H1 (cell line): ENCODE results near the gene OTOGL. TPM values are rescaled to one million over a fixed set of nuclear protein-coding genes. Genes with fewer than 3 reads are reported as not detected.

Source experiments
- CTCF ChIA-PET: fragments of 300-600 bp; sonication (Branson Sonifier 250); formaldehyde crosslinking; loops from one replicate; lab custom pipeline; 2021; ENCODE audit not compliant: partially characterized antibody; lab: Charles Lee
- POLR2A ChIA-PET: fragments of 300-600 bp; sonication (Branson Sonifier 250); formaldehyde crosslinking; loops from one replicate; lab custom pipeline; 2021; ENCODE audit warnings: inconsistent platforms; ENCODE audit not compliant: partially characterized antibody; lab: Charles Lee
- DNase-seq, 2 experiments: peaks; one replicate each; pipeline versions ENCODE4 v3.0.0 to v3.0.0-alpha.2; 2010 to 2022; ENCODE audit warnings: low spot score in 2 of 2, low read depth in 1 of 2, mixed read lengths in 1 of 2
- FAIRE-seq: peaks from 2 replicates; lab custom pipeline; 2011; peaks lifted over from hg19 to GRCh38; lab: Jason Lieb, UNC
- H2AFZ ChIP-seq: 2 replicates; pipeline ENCODE4 v1.8.1; 2012; ENCODE audit warnings: low read length, inconsistent platforms
- H2AK5ac ChIP-seq: 2 replicates; pipeline ENCODE4 v1.6.1; 2013; ENCODE audit warnings: low read depth, low read length
- H2BK120ac ChIP-seq: replicated peaks from 2 replicates; pipeline ENCODE3; 2013; ENCODE audit warnings: low read depth, low read length, inconsistent platforms
- H2BK12ac ChIP-seq: 2 replicates; pipeline ENCODE4 v1.6.1; 2013; ENCODE audit warnings: low read depth, low read length
- H2BK15ac ChIP-seq: 2 replicates; pipeline ENCODE4 v1.6.1; 2013; ENCODE audit warnings: low read length
- H2BK20ac ChIP-seq: 2 replicates; pipeline ENCODE4 v1.6.1; 2013; ENCODE audit warnings: low read length
- H2BK5ac ChIP-seq: 2 replicates; pipeline ENCODE4 v1.6.1; 2013; ENCODE audit warnings: low read depth, low read length
- H3K14ac ChIP-seq: 2 replicates; pipeline ENCODE4 v1.6.1; 2013; ENCODE audit warnings: inconsistent platforms; ENCODE audit not compliant: insufficient read length
- H3K18ac ChIP-seq: 2 replicates; pipeline ENCODE4 v1.6.1; 2013; ENCODE audit warnings: low read length; ENCODE audit errors: extremely low read depth
- H3K23ac ChIP-seq: 2 replicates; pipeline ENCODE4 v1.6.1; 2013; ENCODE audit warnings: inconsistent platforms; ENCODE audit not compliant: insufficient read length
- H3K23me2 ChIP-seq: 2 replicates; pipeline ENCODE4 v1.6.1; 2013; ENCODE audit warnings: low read depth, low read length
- H3K27ac ChIP-seq: 2 replicates; pipeline ENCODE4 v1.6.1; 2011; ENCODE audit warnings: low read depth, low read length, inconsistent platforms
- H3K27me3 ChIP-seq, 4 experiments: replicated peaks in 1 of 4; 1 replicate in 1 of 4; 2 replicates in 3 of 4; pipeline versions ENCODE4 v1.6.1 to v1.8.1; 2011 to 2013; ENCODE audit warnings: low read length in 3 of 4, mild to moderate bottlenecking in 3 of 4, inconsistent platforms in 2 of 4, mixed read lengths in 2 of 4, moderate library complexity in 1 of 4; ENCODE audit not compliant: control insufficient read depth in 3 of 4, insufficient read depth in 3 of 4; ENCODE audit errors: extremely low read depth in 1 of 4
- H3K36me3 ChIP-seq, 4 experiments: 2 replicates each; pipeline versions ENCODE4 v1.6.1 to v1.8.1; 2011 to 2013; ENCODE audit warnings: mild to moderate bottlenecking in 4 of 4, low read length in 3 of 4, moderate library complexity in 2 of 4, control low read depth in 1 of 4, inconsistent platforms in 1 of 4; ENCODE audit not compliant: insufficient read depth in 4 of 4, control insufficient read depth in 2 of 4
- H3K4ac ChIP-seq: replicated peaks from 2 replicates; pipeline ENCODE3; 2013; ENCODE audit warnings: low read length, low read depth, mixed read lengths, inconsistent platforms; ENCODE audit not compliant: insufficient read length
- H3K4me1 ChIP-seq, 4 experiments: replicated peaks in 1 of 4; 1 replicate in 1 of 4; 2 replicates in 3 of 4; pipeline versions ENCODE4 v1.6.1 to v1.8.1; 2011 to 2013; ENCODE audit warnings: low read length in 3 of 4, inconsistent platforms in 2 of 4, mixed read lengths in 1 of 4; ENCODE audit not compliant: insufficient read depth in 4 of 4, control insufficient read depth in 3 of 4
- H3K4me2 ChIP-seq, 2 experiments: 2 replicates each; pipeline versions ENCODE4 v1.6.1 to v1.8.1; 2011 to 2013; ENCODE audit warnings: low read depth in 2 of 2, low read length in 2 of 2, control low read depth in 1 of 2, inconsistent platforms in 1 of 2, mild to moderate bottlenecking in 1 of 2; ENCODE audit not compliant: insufficient read depth in 1 of 2
- H3K4me3 ChIP-seq, 4 experiments: fragments of 200-600, 300-600 bp in 1 of 4; sonication (generic), shearing (Covaris generic), sonication (Bioruptor Twin) in 1 of 4; 2 replicates each; pipeline versions ENCODE4 v1.5.1 to v1.8.1; 2011 to 2016; ENCODE audit warnings: low read length in 4 of 4, low read depth in 3 of 4, control low read depth in 2 of 4, inconsistent platforms in 2 of 4, mild to moderate bottlenecking in 2 of 4, mixed read lengths in 1 of 4, moderate library complexity in 1 of 4; ENCODE audit not compliant: insufficient read depth in 2 of 4; ENCODE audit errors: extremely low read depth in 1 of 4
- H3K56ac ChIP-seq: replicated peaks from 2 replicates; pipeline ENCODE3; 2013; ENCODE audit warnings: low read depth, mild to moderate bottlenecking, mixed read lengths, low read length, inconsistent platforms; ENCODE audit not compliant: insufficient read length
- H3K79me1 ChIP-seq: 2 replicates; pipeline ENCODE4 v1.6.1; 2013; ENCODE audit warnings: low read depth, low read length, control low read depth
- H3K79me2 ChIP-seq, 2 experiments: 2 replicates each; pipeline versions ENCODE4 v1.6.1 to v1.8.1; 2012 to 2013; ENCODE audit warnings: low read length in 2 of 2, mild to moderate bottlenecking in 2 of 2, inconsistent platforms in 1 of 2; ENCODE audit not compliant: insufficient read depth in 2 of 2, control insufficient read depth in 1 of 2
- H3K9ac ChIP-seq, 4 experiments: replicated peaks in 1 of 4; 1 replicate in 1 of 4; 2 replicates in 3 of 4; pipeline versions ENCODE4 v1.6.1 to v1.8.1; 2011 to 2013; ENCODE audit warnings: low read depth in 3 of 4, low read length in 3 of 4, control low read depth in 2 of 4, mild to moderate bottlenecking in 2 of 4, moderate library complexity in 2 of 4, inconsistent platforms in 1 of 4; ENCODE audit errors: extremely low read depth in 1 of 4
- H3K9me3 ChIP-seq, 2 experiments: 2 replicates each; pipeline versions ENCODE4 v1.6.1 to v1.8.1; 2012 to 2013; ENCODE audit warnings: mild to moderate bottlenecking in 2 of 2, moderate library complexity in 2 of 2, control low read depth in 1 of 2, inconsistent platforms in 1 of 2, low read depth in 1 of 2, low read length in 1 of 2, mixed read lengths in 1 of 2; ENCODE audit not compliant: insufficient read depth in 2 of 2
- H4K20me1 ChIP-seq, 2 experiments: replicated peaks in 1 of 2; 2 replicates each; pipeline versions ENCODE3 to v1.8.1; 2011 to 2013; ENCODE audit warnings: inconsistent platforms in 2 of 2, low read length in 2 of 2, mild to moderate bottlenecking in 1 of 2; ENCODE audit not compliant: insufficient read depth in 2 of 2, control insufficient read depth in 1 of 2
- H4K5ac ChIP-seq: 2 replicates; pipeline ENCODE4 v1.6.1; 2013; ENCODE audit warnings: low read length, low read depth, mixed read lengths, inconsistent platforms; ENCODE audit not compliant: insufficient read length
- H4K8ac ChIP-seq: 2 replicates; pipeline ENCODE4 v1.8.0; 2013; ENCODE audit warnings: mild to moderate bottlenecking, moderate library complexity, low read length, inconsistent platforms; ENCODE audit not compliant: insufficient read depth; ENCODE audit errors: extremely low read depth
- H4K91ac ChIP-seq: replicated peaks from 2 replicates; pipeline ENCODE3; 2013; ENCODE audit warnings: low read length, mixed read lengths, inconsistent platforms; ENCODE audit not compliant: insufficient read length
- BCL11A ChIP-seq, 2 experiments: IDR thresholded peaks; one replicate each; pipeline ENCODE4 v1.6.1; 2011; ENCODE audit warnings: low read depth in 2 of 2, low read length in 2 of 2, mild to moderate bottlenecking in 2 of 2
- CBX8 ChIP-seq: fragments of 300-800, 300-1000 bp; sonication (generic); IDR thresholded peaks from 2 replicates; pipeline ENCODE4 v1.7.1; 2016; ENCODE audit warnings: low read depth, low read length, borderline replicate concordance
- CTBP2 ChIP-seq: IDR thresholded peaks from 2 replicates; pipeline ENCODE4 v1.7.0; 2011; ENCODE audit warnings: borderline replicate concordance, mild to moderate bottlenecking, moderate library complexity, mixed read lengths, low read length; ENCODE audit not compliant: insufficient read depth, insufficient read length
- EZH2 ChIP-seq: fragments of 200-600 bp; sonication (generic); IDR thresholded peaks from 2 replicates; pipeline ENCODE4 v1.7.1; 2012; ENCODE audit warnings: low read depth, mild to moderate bottlenecking, moderate library complexity, low read length, inconsistent platforms; ENCODE audit not compliant: severe bottlenecking
- JUN ChIP-seq: IDR thresholded peaks from 2 replicates; pipeline ENCODE4 v1.6.1; 2011; ENCODE audit warnings: low read depth, mild to moderate bottlenecking, improper control_type of control experiment, low read length
- SIRT6 ChIP-seq: IDR thresholded peaks from one replicate; pipeline ENCODE4 v1.7.1; 2012; ENCODE audit warnings: low read length, inconsistent platforms
- SP2 ChIP-seq: IDR thresholded peaks from 2 replicates; pipeline ENCODE4 v1.6.1; 2012; ENCODE audit warnings: mild to moderate bottlenecking, low read length, inconsistent platforms
- SP4 ChIP-seq: IDR thresholded peaks from 2 replicates; pipeline ENCODE4 v1.6.1; 2012; ENCODE audit warnings: low read length, inconsistent platforms
- WGBS, 2 experiments: shearing (Covaris generic) in 1 of 2; methylation state at CpG; one replicate each; pipeline versions ENCODE4 v1.1.6 to v1.1.7; 2013 to 2015; ENCODE audit warnings: low lambda C conversion rate in 2 of 2, mixed read lengths in 2 of 2, inconsistent platforms in 1 of 2, low coverage in 1 of 2, missing lambda C conversion rate in 1 of 2; ENCODE audit not compliant: insufficient replicate concordance in 2 of 2, insufficient coverage in 1 of 2, insufficient read length in 1 of 2; ENCODE audit errors: extremely low coverage in 1 of 2, missing lambda C conversion rate in 1 of 2; 5-methylcytosine and 5-hydroxymethylcytosine counted together
- polyA plus RNA-seq, 7 experiments: library from polyadenylated mRNA; depleted of rRNA in 3 of 7; stranded (reverse) in 5 of 7; unstranded in 2 of 7; fragments of >200 nt in 5 of 7; fragments of 200-250 nt in 2 of 7; gene quantifications; 1 replicate in 5 of 7; 2 replicates in 1 of 7; 4 replicates in 1 of 7; pipeline versions ENCODE4 v1.2.1 to v1.2.3, GENCODE V29; 2011 to 2013; ENCODE audit warnings: missing spikeins in 2 of 7, mixed read lengths in 2 of 7
- total RNA-seq: library from RNA; stranded (reverse); fragmentation: NEBNext Ultra II Directional; extraction: Animal tissue kit (Norgen Biotek cat#: 25700); gene quantifications from 2 replicates; pipeline ENCODE4 v1.2.1, GENCODE V29; 2021
- TF ChIP-seq, protein P1 (sequence below), 3 experiments: IDR thresholded peaks; 1 replicate in 2 of 3; 2 replicates in 1 of 3; pipeline versions ENCODE4 v1.5.1 to v1.6.1; 2011; ENCODE audit warnings: low read length in 3 of 3, mild to moderate bottlenecking in 3 of 3, inconsistent platforms in 2 of 3, low read depth in 1 of 3, moderate library complexity in 1 of 3; ENCODE audit not compliant: insufficient read depth in 1 of 3; ENCODE audit errors: control extremely low read depth in 1 of 3

The OTOGL gene
- total and polyA plus RNA-seq, 2 of the 8 experiments (the other 6 are each of a cell fraction or from before 2014, with no cell fraction given), result 0.12 to 0.17 TPM

DNA sequence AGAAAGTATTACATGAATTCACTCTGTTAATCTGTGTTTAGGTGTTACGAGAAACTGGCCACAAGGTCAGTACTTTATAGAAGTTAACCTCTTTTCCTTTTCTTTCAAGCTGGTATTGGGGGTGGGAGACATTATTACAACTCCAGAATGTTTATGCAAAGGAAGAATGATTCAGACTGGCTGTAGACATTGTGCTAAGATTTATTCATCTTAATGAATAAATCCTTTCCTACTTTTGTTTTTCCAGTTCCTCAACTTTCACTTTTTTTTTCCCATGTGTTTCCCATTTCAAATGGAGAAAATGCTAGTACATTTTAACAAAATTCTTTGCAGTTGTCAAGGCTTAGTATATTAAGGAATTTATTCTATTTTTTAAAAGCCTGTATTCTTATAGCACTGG is 1.3 kb downstream of the OTOGL start:
- no peak overlapping the region for H2AK5ac ChIP-seq
- ChIA-PET CTCF (no interaction called here), POLR2A (interaction anchor here (0.6 kb wide), 1 partner anchor 804 kb away, joined by 3 read pairs; no protein-coding TSS in a partner anchor)
- H3K4me1 ChIP-seq, result no peaks in the 10 kb centered on the region
- H3K56ac ChIP-seq, result no peak overlapping the region
- H2BK5ac ChIP-seq, result no peak overlapping the region
- FAIRE-seq, result no peak
- TF ChIP-seq SIRT6 (no peak), CBX8 (no peak), SP4 (no peak), EZH2 (no peak), BCL11A (IDR thresholded peaks at IDR 0.05; ENCODE audit: low read depth in 2 of 2, low read length in 2 of 2) (no peak), SP2 (no peak), CTBP2 (no peak), JUN (no peak)
- TF ChIP-seq, protein P1, sequence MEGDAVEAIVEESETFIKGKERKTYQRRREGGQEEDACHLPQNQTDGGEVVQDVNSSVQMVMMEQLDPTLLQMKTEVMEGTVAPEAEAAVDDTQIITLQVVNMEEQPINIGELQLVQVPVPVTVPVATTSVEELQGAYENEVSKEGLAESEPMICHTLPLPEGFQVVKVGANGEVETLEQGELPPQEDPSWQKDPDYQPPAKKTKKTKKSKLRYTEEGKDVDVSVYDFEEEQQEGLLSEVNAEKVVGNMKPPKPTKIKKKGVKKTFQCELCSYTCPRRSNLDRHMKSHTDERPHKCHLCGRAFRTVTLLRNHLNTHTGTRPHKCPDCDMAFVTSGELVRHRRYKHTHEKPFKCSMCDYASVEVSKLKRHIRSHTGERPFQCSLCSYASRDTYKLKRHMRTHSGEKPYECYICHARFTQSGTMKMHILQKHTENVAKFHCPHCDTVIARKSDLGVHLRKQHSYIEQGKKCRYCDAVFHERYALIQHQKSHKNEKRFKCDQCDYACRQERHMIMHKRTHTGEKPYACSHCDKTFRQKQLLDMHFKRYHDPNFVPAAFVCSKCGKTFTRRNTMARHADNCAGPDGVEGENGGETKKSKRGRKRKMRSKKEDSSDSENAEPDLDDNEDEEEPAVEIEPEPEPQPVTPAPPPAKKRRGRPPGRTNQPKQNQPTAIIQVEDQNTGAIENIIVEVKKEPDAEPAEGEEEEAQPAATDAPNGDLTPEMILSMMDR (IDR thresholded peaks at IDR 0.05; ENCODE audit: control extremely low read depth in 1 of 3, insufficient read depth in 1 of 3, low read depth in 1 of 3, low read length in 3 of 3), result no peak
- H3K79me1 ChIP-seq, result no peaks in the 10 kb centered on the region
- no peak overlapping the region for H3K18ac ChIP-seq
- no peaks in the 10 kb centered on the region for H4K20me1 ChIP-seq
- H2BK20ac ChIP-seq, result no peak overlapping the region
- H3K27me3 ChIP-seq, result no peaks in the 10 kb centered on the region
- H3K9ac ChIP-seq, result no peak overlapping the region
- H3K4ac ChIP-seq, result no peak overlapping the region
- H2BK15ac ChIP-seq, result no peak overlapping the region
- no peak for DNase-seq
- H3K14ac ChIP-seq, result no peak overlapping the region
- H3K4me2 ChIP-seq, result no peak overlapping the region
- no peak overlapping the region for H4K5ac ChIP-seq
- H3K4me3 ChIP-seq, result no peak overlapping the region
- H2AFZ ChIP-seq, result no peak overlapping the region
- no peak overlapping the region for H3K23ac ChIP-seq
- no peaks in the 10 kb centered on the region for H3K23me2 ChIP-seq
- H2BK12ac ChIP-seq, result no peak overlapping the region
- no peak overlapping the region for H3K27ac ChIP-seq
- no peaks in the 10 kb centered on the region for H3K36me3 ChIP-seq
- WGBS, 2 experiments, result 90% methylated on average over 1 of the region's 1 CpG; no CpG with 5 or more reads in 1 of the 2 experiments
- H4K91ac ChIP-seq, result no peak overlapping the region
- no peak overlapping the region for H4K8ac ChIP-seq
- no peak overlapping the region for H2BK120ac ChIP-seq
- no peaks in the 10 kb centered on the region for H3K9me3 ChIP-seq
- no peaks in the 10 kb centered on the region for H3K79me2 ChIP-seq
